ENCODE data around the gene MED14.

The MED14 gene

DNA sequence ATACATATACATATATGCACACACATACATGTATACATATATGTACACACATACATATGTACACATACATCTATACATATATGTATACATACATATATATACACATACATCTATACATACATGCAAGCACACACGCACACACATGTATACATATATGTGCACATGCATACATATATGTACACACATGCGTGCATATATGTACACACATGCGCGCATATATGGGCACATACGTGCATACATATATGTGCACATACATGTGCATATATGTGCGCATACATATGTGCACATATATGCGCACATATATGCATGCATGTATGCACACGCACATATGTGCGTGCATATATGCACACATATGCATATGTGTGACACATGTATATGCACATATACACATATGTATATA is 119.4 kb downstream of the MED14 start:
- in situ Hi-C loops (cut with MboI; ENCODE audit: low sequenced_read_pairs): no loop called here

DNA sequence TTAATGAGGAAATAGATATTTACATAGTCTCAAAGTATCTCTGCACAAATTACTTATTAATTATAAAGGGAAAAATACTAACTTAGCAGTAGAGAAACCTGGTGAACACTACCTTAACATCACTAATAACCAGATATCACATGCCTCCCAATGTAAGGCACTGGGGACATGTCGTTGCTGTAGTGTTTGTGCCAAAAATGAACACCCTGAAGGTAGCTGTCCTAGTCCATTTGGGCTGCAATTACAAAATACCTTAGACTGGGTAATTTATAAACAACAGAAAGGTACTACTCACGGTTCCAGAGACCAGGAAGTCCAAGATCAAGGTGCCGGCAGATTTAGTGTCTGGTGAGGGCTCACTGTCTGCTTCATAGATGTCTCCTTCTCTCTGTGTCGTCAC is 122.8 kb downstream of the MED14 start:
- in situ Hi-C loops (cut with MboI; ENCODE audit: low sequenced_read_pairs): no loop called here

DNA sequence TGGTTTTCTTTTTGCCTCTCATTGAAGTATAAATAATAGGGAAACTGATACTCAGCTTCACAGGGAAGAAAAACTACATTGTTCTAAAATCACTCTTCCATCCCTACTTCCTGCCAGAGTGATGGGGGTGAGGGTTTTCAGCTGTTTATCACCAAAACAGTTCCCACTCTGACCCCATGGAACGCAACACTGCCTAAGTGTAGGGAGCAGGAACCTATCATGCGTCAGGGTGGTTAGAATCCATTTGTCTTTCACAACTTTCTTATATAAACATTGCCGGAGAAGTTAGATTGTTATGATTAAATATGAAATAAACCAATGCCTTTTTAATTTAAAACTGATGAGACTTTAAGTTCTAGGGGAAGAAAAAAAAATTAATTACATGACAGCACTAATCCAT is 128.0 kb downstream of the MED14 start:
- in situ Hi-C loops (cut with MboI; ENCODE audit: low sequenced_read_pairs): no loop called here

DNA sequence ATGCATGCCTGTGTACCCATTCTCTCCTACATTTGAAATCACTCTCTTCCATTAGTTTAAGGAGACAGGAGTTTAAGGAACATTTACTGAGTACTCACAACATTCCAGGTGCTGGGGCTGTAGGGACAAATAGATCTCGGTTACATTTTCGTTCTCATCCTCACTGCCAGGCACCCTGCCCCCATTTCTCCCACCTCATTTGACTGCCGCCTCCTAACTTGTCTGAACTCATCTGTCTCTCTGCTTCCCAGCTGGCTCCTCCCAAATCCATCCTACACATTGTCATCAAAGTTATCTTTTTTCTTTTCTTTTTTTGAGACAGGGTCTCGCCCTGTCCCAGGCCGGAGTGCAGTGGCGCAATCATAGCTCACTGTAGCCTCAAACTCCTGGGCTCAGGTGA is 131.9 kb downstream of the MED14 start:
- in situ Hi-C loops (cut with MboI; ENCODE audit: low sequenced_read_pairs): no loop called here

Data from HL-60/S4 treated with phorbol 12-myristate 13-acetate at 8.2 ng/mL for 4 days and 3 days (cell line).